HEK293 (cell line): ENCODE measurements around the gene FOXK2.

ENCODE experiments used
- CTCF ChIA-PET: fragments of 350-600 bp; formaldehyde crosslinking; extraction: SDS; loops from one replicate; lab custom pipeline; 2021; ENCODE audit warnings: antibody characterized with exemption; lab: Yijun Ruan, JAX
- POLR2A ChIA-PET: fragments of 300-600 bp; formaldehyde crosslinking; extraction: SDS; loops from one replicate; lab custom pipeline; 2020; ENCODE audit warnings: antibody characterized with exemption, inconsistent platforms; lab: Yijun Ruan, JAX
- H3K27ac ChIP-seq: fragments of 200-500 bp; sonication (Bioruptor generic); 2 replicates; pipeline ENCODE4 v1.5.1; 2014; ENCODE audit warnings: low read depth, low read length, control low read depth, inconsistent platforms; ENCODE audit errors: extremely low read depth
- H3K36me3 ChIP-seq, 2 experiments: fragments of 200-500 bp in 1 of 2; sonication (Bioruptor generic) in 1 of 2; 1 replicate in 1 of 2; 2 replicates in 1 of 2; pipeline ENCODE4 v1.5.1; 2014 to 2017; ENCODE audit warnings: inconsistent platforms in 2 of 2, low read length in 2 of 2; ENCODE audit not compliant: control insufficient read depth in 2 of 2, insufficient read depth in 1 of 2
- H3K4me1 ChIP-seq: fragments of 200-500 bp; sonication (Bioruptor generic); 2 replicates; pipeline ENCODE4 v1.5.1; 2014; ENCODE audit warnings: mild to moderate bottlenecking, low read length, inconsistent platforms; ENCODE audit not compliant: control insufficient read depth, insufficient read depth
- H3K4me3 ChIP-seq: 2 replicates; pipeline ENCODE4 v1.5.1; 2011; ENCODE audit warnings: low read depth, mild to moderate bottlenecking, control low read depth, low read length, moderate library complexity
- H3K9me3 ChIP-seq: fragments of 200-500 bp; sonication (Bioruptor generic); 2 replicates; pipeline ENCODE4 v1.5.1; 2014; ENCODE audit warnings: low read depth, low read length, inconsistent platforms; ENCODE audit not compliant: control insufficient read depth, insufficient read depth
- BCL11A ChIP-seq: fragments of 450-650 bp; formaldehyde crosslinking; IDR thresholded peaks from 2 replicates; pipeline ENCODE4 v1.5.1; 2016; ENCODE audit warnings: low read depth, missing biosample characterization, missing genetic modification characterization
- EGR2 ChIP-seq: fragments of 450-650 bp; formaldehyde crosslinking; IDR thresholded peaks from 2 replicates; pipeline ENCODE4 v1.5.1; 2016; ENCODE audit warnings: low read depth, missing biosample characterization, missing genetic modification characterization
- MZF1 ChIP-seq: fragments of 450-650 bp; formaldehyde crosslinking; IDR thresholded peaks from 2 replicates; pipeline ENCODE4 v1.5.1; 2017; ENCODE audit warnings: missing biosample characterization, missing genetic modification characterization, borderline replicate concordance
- OSR2 ChIP-seq: fragments of 450-650 bp; formaldehyde crosslinking; IDR thresholded peaks from 2 replicates; pipeline ENCODE4 v1.5.1; 2016; ENCODE audit warnings: missing biosample characterization, missing genetic modification characterization
- REPIN1 ChIP-seq: fragments of 450-650 bp; formaldehyde crosslinking; IDR thresholded peaks from 2 replicates; pipeline ENCODE4 v1.5.1; 2017; ENCODE audit warnings: missing biosample characterization, missing genetic modification characterization, low read depth
- SALL2 ChIP-seq: fragments of 450-650 bp; formaldehyde crosslinking; IDR thresholded peaks from 2 replicates; pipeline ENCODE4 v1.5.0; 2017; ENCODE audit warnings: missing biosample characterization, mild to moderate bottlenecking, missing genetic modification characterization, borderline replicate concordance
- SP7 ChIP-seq: fragments of 450-650 bp; formaldehyde crosslinking; IDR thresholded peaks from 2 replicates; pipeline ENCODE4 v1.5.1; 2016; ENCODE audit warnings: missing biosample characterization, missing genetic modification characterization
- ZFHX2 ChIP-seq: fragments of 450-650 bp; formaldehyde crosslinking; conservative IDR thresholded peaks from 2 replicates; pipeline ENCODE4 v1.5.1; 2016; ENCODE audit warnings: missing biosample characterization, missing genetic modification characterization
- ZNF121 ChIP-seq: fragments of 450-650 bp; formaldehyde crosslinking; IDR thresholded peaks from 2 replicates; pipeline ENCODE4 v1.5.1; 2016; ENCODE audit warnings: missing biosample characterization, missing genetic modification characterization
- ZNF16 ChIP-seq: fragments of 450-650 bp; formaldehyde crosslinking; IDR thresholded peaks from 2 replicates; pipeline ENCODE4 v1.5.1; 2016; ENCODE audit warnings: low read depth, missing biosample characterization, missing genetic modification characterization
- ZNF302 ChIP-seq: fragments of 450-650 bp; formaldehyde crosslinking; IDR thresholded peaks from 2 replicates; pipeline ENCODE4 v1.5.1; 2016; ENCODE audit warnings: missing biosample characterization, missing genetic modification characterization, low read depth
- ZNF324 ChIP-seq: fragments of 450-650 bp; formaldehyde crosslinking; IDR thresholded peaks from 2 replicates; pipeline ENCODE4 v1.5.1; 2016; ENCODE audit warnings: missing biosample characterization, missing genetic modification characterization
- ZNF488 ChIP-seq: fragments of 450-650 bp; formaldehyde crosslinking; IDR thresholded peaks from 2 replicates; pipeline ENCODE4 v1.5.1; 2016; ENCODE audit warnings: missing biosample characterization, missing genetic modification characterization
- ZNF513 ChIP-seq: fragments of 450-650 bp; IDR thresholded peaks from 2 replicates; pipeline ENCODE4 v1.5.1; 2018; ENCODE audit warnings: missing biosample characterization, missing genetic modification characterization
- ZNF529 ChIP-seq: fragments of 450-650 bp; formaldehyde crosslinking; IDR thresholded peaks from 2 replicates; pipeline ENCODE4 v1.5.1; 2017; ENCODE audit warnings: missing genetic modification characterization, missing biosample characterization; ENCODE audit not compliant: insufficient replicate concordance
- ZNF544 ChIP-seq: fragments of 450-650 bp; formaldehyde crosslinking; IDR thresholded peaks from 2 replicates; pipeline ENCODE4 v1.5.0; 2017; ENCODE audit warnings: missing biosample characterization, missing genetic modification characterization
- ZNF558 ChIP-seq: fragments of 450-650 bp; formaldehyde crosslinking; IDR thresholded peaks from 2 replicates; pipeline ENCODE4 v1.5.1; 2016; ENCODE audit warnings: missing biosample characterization, missing genetic modification characterization
- ZNF645 ChIP-seq: fragments of 450-650 bp; formaldehyde crosslinking; IDR thresholded peaks from 2 replicates; pipeline ENCODE4; 2016; ENCODE audit warnings: missing biosample characterization, missing genetic modification characterization
- ZSCAN4 ChIP-seq: fragments of 450-650 bp; formaldehyde crosslinking; IDR thresholded peaks from 2 replicates; pipeline ENCODE4 v1.5.1; 2017; ENCODE audit warnings: missing biosample characterization, missing genetic modification characterization
- ZXDB ChIP-seq: fragments of 450-650 bp; formaldehyde crosslinking; IDR thresholded peaks from 2 replicates; pipeline ENCODE4 v1.5.1; 2016; ENCODE audit warnings: missing biosample characterization, missing genetic modification characterization
- TF ChIP-seq, protein P1 (sequence below): fragments of 450-650 bp; formaldehyde crosslinking; IDR thresholded peaks from 2 replicates; pipeline ENCODE4 v1.5.1; 2016; ENCODE audit warnings: missing biosample characterization, missing genetic modification characterization

Gene FOXK2

DNA sequence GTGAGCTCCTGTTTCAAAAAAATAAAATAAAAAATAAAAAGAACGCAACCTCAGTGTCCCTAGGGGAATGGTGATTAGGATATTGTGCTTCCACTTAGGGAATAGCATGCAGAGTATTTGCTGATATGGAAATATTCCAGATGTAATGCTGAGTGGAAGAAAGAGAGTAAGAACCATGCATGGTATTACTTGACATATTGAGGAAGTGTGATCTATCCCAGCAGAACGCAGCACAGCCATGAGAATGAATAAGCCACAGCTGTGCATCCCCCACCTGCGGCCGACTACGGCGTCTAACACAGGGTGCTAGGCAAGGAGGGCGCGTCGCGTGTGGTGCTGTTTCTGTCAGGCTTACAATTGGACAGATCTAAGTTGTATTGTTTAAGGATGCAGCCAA lies 49.5 kb downstream of the FOXK2 start (continued):
- TF ChIP-seq SALL2 (tag by site-specific recombination) (no peak), OSR2 (no peak), ZNF513 (tag by site-specific recombination) (no peak), ZNF645 (tag by site-specific recombination) (no peak), MZF1 (tag by site-specific recombination) (no peak), REPIN1 (tag by site-specific recombination) (no peak), ZNF488 (no peak)

DNA sequence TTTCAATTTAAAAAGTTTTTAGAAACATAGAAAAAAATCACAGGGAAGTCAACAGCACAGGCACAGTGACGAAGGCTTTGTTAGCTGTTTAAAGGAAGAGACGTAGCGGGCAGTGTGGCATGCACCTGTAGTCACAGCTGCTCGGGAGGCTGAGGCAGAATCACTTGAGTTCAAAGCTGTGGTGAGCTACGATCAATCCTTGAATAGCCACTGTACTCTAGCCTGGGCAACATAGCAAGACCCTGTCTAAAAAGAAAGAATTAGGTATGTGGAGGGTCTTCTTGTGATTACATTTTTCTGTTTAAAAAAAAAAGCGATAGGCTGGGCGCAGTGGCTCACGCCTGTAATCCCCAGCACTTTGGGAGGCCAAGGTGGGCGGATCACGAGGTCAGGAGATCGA lies 50.1 kb downstream of the FOXK2 start:
- H3K36me3 ChIP-seq: peaks cover 67 to 96% of the 10 kb centered on the region in 2 experiments
- no peak for TF ChIP-seq ZNF302 (tag by site-specific recombination)
- TF ChIP-seq ZNF121 (tag by site-specific recombination): peak; percentile 49; the same call in 1 of the 2 replicates
- H3K27ac ChIP-seq: no peak overlapping the region
- ChIA-PET CTCF (interaction anchor here (0.7 to 0.9 kb wide), 2 partner anchors 15 to 16 kb away, joined by 3 read pairs; no protein-coding TSS in a partner anchor), POLR2A (no interaction called here)
- H3K4me1 ChIP-seq: no peaks in the 10 kb centered on the region
- H3K9me3 ChIP-seq: no peaks in the 10 kb centered on the region
- H3K4me3 ChIP-seq: no peak overlapping the region

- peaks cover 70 to 96% of the 10 kb centered on the region in 2 experiments for H3K36me3 ChIP-seq
- TF ChIP-seq ZFHX2: 0 out of 2 replicates have a peak, but pooled peaks have one; percentile 14
- TF ChIP-seq EGR2 (tag by site-specific recombination): peak; percentile 66
- no peak for TF ChIP-seq ZNF324 (tag by site-specific recombination)
- TF ChIP-seq, all 188 proteins: peak for 2
- Histone ChIP-seq H3K9me3 (no peaks in the 10 kb centered on the region), H3K27ac (no peak overlapping the region), H3K4me1 (no peaks in the 10 kb centered on the region), H3K4me3 (no peak overlapping the region)
- ChIA-PET POLR2A (no interaction called here), CTCF (no interaction called here)
These were observed 50.7 kb downstream of the FOXK2 start for GRCh38 chr17:82570277-82570676.

DNA sequence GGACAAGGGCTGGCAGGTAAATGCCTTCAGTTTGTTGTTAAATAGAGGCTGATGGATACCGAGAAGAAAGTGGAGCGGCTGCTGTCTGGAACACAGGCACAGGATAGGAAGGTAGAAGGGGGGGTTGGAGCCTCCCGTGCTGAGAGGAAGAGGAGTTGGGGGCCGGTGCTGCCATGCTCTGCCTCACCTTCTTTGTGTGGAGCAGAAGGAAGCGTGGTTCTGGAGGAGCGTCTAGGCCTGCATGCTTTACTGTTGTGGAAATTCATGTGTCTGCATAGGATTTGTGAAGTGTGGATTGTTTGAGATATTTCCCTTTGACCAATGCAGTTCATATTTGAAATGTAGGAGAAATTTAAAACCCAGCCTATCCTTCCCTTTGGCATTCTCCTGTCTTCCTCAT lies 52.3 kb downstream of the FOXK2 start:
- ChIA-PET POLR2A (no interaction called here), CTCF (interaction anchor here (0.6 kb wide), 1 partner anchor 16 kb away, joined by 3 read pairs; no protein-coding TSS in a partner anchor)
- no peaks in the 10 kb centered on the region for H3K4me1 ChIP-seq
- H3K4me3 ChIP-seq: no peak overlapping the region
- H3K9me3 ChIP-seq: no peaks in the 10 kb centered on the region
- H3K27ac ChIP-seq: no peak overlapping the region
- TF ChIP-seq ZNF16 (tag by site-specific recombination) (no peak), BCL11A (tag by site-specific recombination) (no peak), SP7 (tag by site-specific recombination) (no peak), ZSCAN4 (tag by site-specific recombination) (no peak), ZNF529 (tag by site-specific recombination) (no peak), ZNF544 (tag by site-specific recombination) (no peak), ZXDB (tag by site-specific recombination) (no peak), ZNF558 (tag by site-specific recombination) (no peak)
- TF ChIP-seq, protein P1, sequence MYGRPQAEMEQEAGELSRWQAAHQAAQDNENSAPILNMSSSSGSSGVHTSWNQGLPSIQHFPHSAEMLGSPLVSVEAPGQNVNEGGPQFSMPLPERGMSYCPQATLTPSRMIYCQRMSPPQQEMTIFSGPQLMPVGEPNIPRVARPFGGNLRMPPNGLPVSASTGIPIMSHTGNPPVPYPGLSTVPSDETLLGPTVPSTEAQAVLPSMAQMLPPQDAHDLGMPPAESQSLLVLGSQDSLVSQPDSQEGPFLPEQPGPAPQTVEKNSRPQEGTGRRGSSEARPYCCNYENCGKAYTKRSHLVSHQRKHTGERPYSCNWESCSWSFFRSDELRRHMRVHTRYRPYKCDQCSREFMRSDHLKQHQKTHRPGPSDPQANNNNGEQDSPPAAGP (tag by site-specific recombination): no peak
- peaks cover 67 to 97% of the 10 kb centered on the region in 2 experiments for H3K36me3 ChIP-seq
